ENCODE data around the gene SPATA7.

DNA sequence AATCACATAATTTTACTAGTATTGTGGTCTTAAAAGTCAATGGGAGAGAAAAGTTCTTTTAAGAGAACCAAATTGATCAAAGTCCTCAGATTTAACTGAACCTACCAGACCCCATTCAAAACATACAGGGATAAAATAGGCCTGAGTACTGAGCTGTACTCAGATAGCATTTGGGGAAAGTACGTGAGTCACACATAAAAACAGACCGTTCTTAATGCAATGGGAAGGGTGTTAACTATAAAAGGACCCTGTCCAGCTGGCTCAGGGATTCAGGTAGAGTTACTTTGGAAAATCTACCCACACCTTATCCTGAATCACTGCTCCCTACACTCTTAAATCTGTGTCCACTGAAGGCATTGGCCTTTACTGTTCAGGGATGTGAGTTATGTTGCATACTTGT lies 91.4 kb downstream of the SPATA7 start:
- TF ChIP-seq, protein P1, sequence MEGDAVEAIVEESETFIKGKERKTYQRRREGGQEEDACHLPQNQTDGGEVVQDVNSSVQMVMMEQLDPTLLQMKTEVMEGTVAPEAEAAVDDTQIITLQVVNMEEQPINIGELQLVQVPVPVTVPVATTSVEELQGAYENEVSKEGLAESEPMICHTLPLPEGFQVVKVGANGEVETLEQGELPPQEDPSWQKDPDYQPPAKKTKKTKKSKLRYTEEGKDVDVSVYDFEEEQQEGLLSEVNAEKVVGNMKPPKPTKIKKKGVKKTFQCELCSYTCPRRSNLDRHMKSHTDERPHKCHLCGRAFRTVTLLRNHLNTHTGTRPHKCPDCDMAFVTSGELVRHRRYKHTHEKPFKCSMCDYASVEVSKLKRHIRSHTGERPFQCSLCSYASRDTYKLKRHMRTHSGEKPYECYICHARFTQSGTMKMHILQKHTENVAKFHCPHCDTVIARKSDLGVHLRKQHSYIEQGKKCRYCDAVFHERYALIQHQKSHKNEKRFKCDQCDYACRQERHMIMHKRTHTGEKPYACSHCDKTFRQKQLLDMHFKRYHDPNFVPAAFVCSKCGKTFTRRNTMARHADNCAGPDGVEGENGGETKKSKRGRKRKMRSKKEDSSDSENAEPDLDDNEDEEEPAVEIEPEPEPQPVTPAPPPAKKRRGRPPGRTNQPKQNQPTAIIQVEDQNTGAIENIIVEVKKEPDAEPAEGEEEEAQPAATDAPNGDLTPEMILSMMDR (conservative IDR thresholded peaks at IDR 0.05; ENCODE audit: low read depth in 2 of 2): no peak
- TF ChIP-seq POLR2AphosphoS5 (IDR thresholded peaks at IDR 0.05; ENCODE audit: low read depth): no peak
- no peak for TF ChIP-seq ZNF331 (CRISPR knock-in tag; IDR thresholded peaks at IDR 0.05; ENCODE audit: low read depth)
- TF ChIP-seq, protein P2, sequence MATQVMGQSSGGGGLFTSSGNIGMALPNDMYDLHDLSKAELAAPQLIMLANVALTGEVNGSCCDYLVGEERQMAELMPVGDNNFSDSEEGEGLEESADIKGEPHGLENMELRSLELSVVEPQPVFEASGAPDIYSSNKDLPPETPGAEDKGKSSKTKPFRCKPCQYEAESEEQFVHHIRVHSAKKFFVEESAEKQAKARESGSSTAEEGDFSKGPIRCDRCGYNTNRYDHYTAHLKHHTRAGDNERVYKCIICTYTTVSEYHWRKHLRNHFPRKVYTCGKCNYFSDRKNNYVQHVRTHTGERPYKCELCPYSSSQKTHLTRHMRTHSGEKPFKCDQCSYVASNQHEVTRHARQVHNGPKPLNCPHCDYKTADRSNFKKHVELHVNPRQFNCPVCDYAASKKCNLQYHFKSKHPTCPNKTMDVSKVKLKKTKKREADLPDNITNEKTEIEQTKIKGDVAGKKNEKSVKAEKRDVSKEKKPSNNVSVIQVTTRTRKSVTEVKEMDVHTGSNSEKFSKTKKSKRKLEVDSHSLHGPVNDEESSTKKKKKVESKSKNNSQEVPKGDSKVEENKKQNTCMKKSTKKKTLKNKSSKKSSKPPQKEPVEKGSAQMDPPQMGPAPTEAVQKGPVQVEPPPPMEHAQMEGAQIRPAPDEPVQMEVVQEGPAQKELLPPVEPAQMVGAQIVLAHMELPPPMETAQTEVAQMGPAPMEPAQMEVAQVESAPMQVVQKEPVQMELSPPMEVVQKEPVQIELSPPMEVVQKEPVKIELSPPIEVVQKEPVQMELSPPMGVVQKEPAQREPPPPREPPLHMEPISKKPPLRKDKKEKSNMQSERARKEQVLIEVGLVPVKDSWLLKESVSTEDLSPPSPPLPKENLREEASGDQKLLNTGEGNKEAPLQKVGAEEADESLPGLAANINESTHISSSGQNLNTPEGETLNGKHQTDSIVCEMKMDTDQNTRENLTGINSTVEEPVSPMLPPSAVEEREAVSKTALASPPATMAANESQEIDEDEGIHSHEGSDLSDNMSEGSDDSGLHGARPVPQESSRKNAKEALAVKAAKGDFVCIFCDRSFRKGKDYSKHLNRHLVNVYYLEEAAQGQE (IDR thresholded peaks at IDR 0.05; ENCODE audit: unreplicated experiment): no peak

All from GM23338 (cell line).